Mesendoderm (in vitro differentiated cells): ENCODE data around the gene PSMG4.

Experiments used
- DNase-seq: peaks from one replicate; pipeline ENCODE4 v3.0.0; 2013
- H2AK5ac ChIP-seq: 2 replicates; pipeline ENCODE4 v1.6.1; 2013; ENCODE audit warnings: low read length, inconsistent platforms
- H2BK120ac ChIP-seq: 2 replicates; pipeline ENCODE4 v1.6.1; 2013; ENCODE audit warnings: low read depth, mild to moderate bottlenecking, low read length, moderate library complexity, mixed read lengths
- H2BK15ac ChIP-seq: replicated peaks from 2 replicates; pipeline ENCODE4 v1.6.1; 2013; ENCODE audit warnings: low read depth, mild to moderate bottlenecking, moderate library complexity
- H2BK5ac ChIP-seq: 2 replicates; pipeline ENCODE4 v1.6.1; 2013; ENCODE audit warnings: low read length, inconsistent platforms
- H3K18ac ChIP-seq: 2 replicates; pipeline ENCODE4 v1.6.1; 2013; ENCODE audit warnings: mild to moderate bottlenecking, low read length, mixed read lengths
- H3K23ac ChIP-seq: one replicate; pipeline ENCODE4 v1.6.1; 2013; ENCODE audit warnings: low read length
- H3K27ac ChIP-seq: 2 replicates; pipeline ENCODE4 v1.5.1; 2013; ENCODE audit warnings: low read depth, mild to moderate bottlenecking, inconsistent platforms, low read length, moderate library complexity
- H3K27me3 ChIP-seq: 2 replicates; pipeline ENCODE4 v1.6.1; 2013; ENCODE audit warnings: low read length, control low read depth, mild to moderate bottlenecking, inconsistent platforms; ENCODE audit not compliant: insufficient read depth, poor library complexity
- H3K36me3 ChIP-seq: 2 replicates; pipeline ENCODE4 v1.6.1; 2013; ENCODE audit warnings: low read length, inconsistent platforms; ENCODE audit not compliant: control insufficient read depth, insufficient read depth
- H3K4ac ChIP-seq: one replicate; pipeline ENCODE4 v1.6.1; 2013; ENCODE audit warnings: low read depth, mild to moderate bottlenecking, low read length, moderate library complexity
- H3K4me1 ChIP-seq: 2 replicates; pipeline ENCODE4 v1.6.1; 2013; ENCODE audit warnings: low read depth, low read length, inconsistent platforms; ENCODE audit not compliant: control insufficient read depth
- H3K4me2 ChIP-seq: 2 replicates; pipeline ENCODE4 v1.6.1; 2013; ENCODE audit warnings: low read length
- H3K4me3 ChIP-seq: 2 replicates; pipeline ENCODE4 v1.5.1; 2013; ENCODE audit warnings: mild to moderate bottlenecking, low read length
- H3K56ac ChIP-seq: one replicate; pipeline ENCODE4 v1.6.1; 2013; ENCODE audit warnings: low read length
- H3K79me1 ChIP-seq: 2 replicates; pipeline ENCODE4 v1.6.1; 2013; ENCODE audit warnings: low read length, inconsistent platforms
- H3K79me2 ChIP-seq: 2 replicates; pipeline ENCODE4 v1.6.1; 2013; ENCODE audit warnings: mild to moderate bottlenecking, low read length; ENCODE audit not compliant: control insufficient read depth, insufficient read depth
- H3K9ac ChIP-seq: 2 replicates; pipeline ENCODE4 v1.6.1; 2013; ENCODE audit warnings: low read length, inconsistent platforms
- H4K5ac ChIP-seq: one replicate; pipeline ENCODE4 v1.6.1; 2013; ENCODE audit warnings: low read length
- H4K8ac ChIP-seq: one replicate; pipeline ENCODE4 v1.6.1; 2013; ENCODE audit warnings: low read depth, mild to moderate bottlenecking, control low read depth, low read length, moderate library complexity
- whole genome bisulfite sequencing: extraction: QIAGEN DNeasy Blood & Tissue Kit; methylation state at CpG from one replicate; pipeline ENCODE4 v1.1.7; 2013; ENCODE audit warnings: low lambda C conversion rate, missing lambda C conversion rate; ENCODE audit not compliant: insufficient coverage; ENCODE audit errors: extremely low coverage; 5-methylcytosine and 5-hydroxymethylcytosine counted together

Gene PSMG4

DNA sequence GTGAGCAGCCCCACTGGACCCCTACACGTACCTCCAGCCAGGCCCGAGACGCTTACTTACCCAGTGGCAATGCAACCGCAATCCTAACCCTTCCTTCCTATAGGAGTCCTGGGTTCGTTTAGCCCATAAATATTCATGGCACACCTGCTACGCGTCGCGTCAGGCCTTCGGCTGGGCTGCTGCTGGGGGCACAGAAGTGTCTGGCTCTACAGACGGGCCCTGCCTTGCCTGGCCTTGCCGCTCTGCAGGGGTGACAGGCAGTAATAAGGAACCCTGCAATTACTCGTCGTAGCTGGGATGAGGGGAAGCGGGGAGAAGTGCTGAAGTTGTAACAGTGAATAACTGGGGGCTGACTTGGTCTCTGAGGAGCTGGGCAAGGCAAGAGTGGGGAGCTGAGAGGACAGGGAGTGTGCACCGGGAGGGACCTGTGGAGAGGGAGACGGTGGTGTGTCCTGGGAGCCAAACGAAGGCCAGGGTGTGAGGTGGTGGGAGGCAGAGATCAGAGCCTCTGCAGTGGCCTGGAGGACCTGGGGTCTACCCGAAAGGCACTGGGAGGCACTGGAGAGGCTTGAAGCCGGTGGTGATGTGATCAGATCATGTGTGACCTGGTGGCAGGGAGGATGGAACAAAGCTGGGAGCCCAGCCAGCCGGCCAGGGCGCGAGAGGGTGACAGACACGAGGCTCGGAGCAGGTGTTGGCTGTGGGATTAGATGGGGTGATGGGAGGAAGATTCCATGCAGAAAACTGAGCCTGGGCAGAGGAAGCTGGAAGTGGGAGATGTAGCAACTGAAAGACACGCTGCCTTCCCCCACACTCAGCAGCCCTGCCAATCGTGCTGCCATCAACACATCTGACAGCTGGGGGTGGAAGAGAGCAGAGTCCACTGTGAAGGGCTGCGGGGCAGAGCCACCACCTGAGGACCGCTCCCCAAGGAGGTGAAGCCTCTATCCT is 36.4 kb downstream of the PSMG4 start:
- no peaks in the 10 kb centered on the region for H3K36me3 ChIP-seq
- WGBS = no CpG with 5 or more reads among the region's 29 CpGs
- no peaks in the 10 kb centered on the region for H3K79me1 ChIP-seq
- H3K23ac ChIP-seq = no peak overlapping the region
- H2BK120ac ChIP-seq = no peak overlapping the region
- no peak overlapping the region for H4K8ac ChIP-seq
- peak; percentile 60 for DNase-seq
- H3K4me1 ChIP-seq = no peaks in the 10 kb centered on the region
- no peak overlapping the region for H2BK15ac ChIP-seq
- no peak overlapping the region for H3K4me3 ChIP-seq
- H3K4me2 ChIP-seq = no peak overlapping the region
- H4K5ac ChIP-seq = no peak overlapping the region
- no peak overlapping the region for H3K9ac ChIP-seq
- H3K56ac ChIP-seq = no peak overlapping the region
- no peaks in the 10 kb centered on the region for H3K79me2 ChIP-seq
- no peak overlapping the region for H2BK5ac ChIP-seq
- no peak overlapping the region for H2AK5ac ChIP-seq
- no peaks in the 10 kb centered on the region for H3K27me3 ChIP-seq
- H3K18ac ChIP-seq = no peak overlapping the region
- no peak overlapping the region for H3K4ac ChIP-seq
- no peak overlapping the region for H3K27ac ChIP-seq

GRCh38 chr6:3296078-3296477 is 37.3 kb downstream of the PSMG4 start:
- Histone ChIP-seq H3K56ac (no peak overlapping the region), H3K4me3 (no peak overlapping the region), H3K9ac (no peak overlapping the region), H3K79me1 (no peaks in the 10 kb centered on the region), H3K36me3 (no peaks in the 10 kb centered on the region), H2BK120ac (no peak overlapping the region), H3K18ac (no peak overlapping the region), H4K5ac (no peak overlapping the region), H3K4ac (no peak overlapping the region), H2AK5ac (no peak overlapping the region), H3K27me3 (no peaks in the 10 kb centered on the region), H2BK15ac (no peak overlapping the region), H3K79me2 (no peaks in the 10 kb centered on the region), H3K4me1 (no peaks in the 10 kb centered on the region), H4K8ac (no peak overlapping the region), H3K4me2 (no peak overlapping the region), H3K23ac (no peak overlapping the region), H3K27ac (no peak overlapping the region), H2BK5ac (no peak overlapping the region)
- no peak for DNase-seq
- WGBS = no CpG with 5 or more reads among the region's 10 CpGs

GRCh38 chr6:3296537-3296936 is 37.8 kb downstream of the PSMG4 start:
- Histone ChIP-seq H3K4me3 (no peak overlapping the region), H3K9ac (no peak overlapping the region), H3K27ac (no peak overlapping the region), H2BK5ac (no peak overlapping the region), H3K27me3 (no peaks in the 10 kb centered on the region), H3K36me3 (no peaks in the 10 kb centered on the region), H3K79me1 (no peaks in the 10 kb centered on the region), H3K56ac (no peak overlapping the region), H3K18ac (no peak overlapping the region), H3K4me2 (no peak overlapping the region), H2BK15ac (no peak overlapping the region), H4K5ac (no peak overlapping the region), H4K8ac (no peak overlapping the region), H2AK5ac (no peak overlapping the region), H2BK120ac (no peak overlapping the region), H3K79me2 (no peaks in the 10 kb centered on the region), H3K4ac (no peak overlapping the region), H3K23ac (no peak overlapping the region), H3K4me1 (no peaks in the 10 kb centered on the region)
- no peak for DNase-seq
- no CpG with 5 or more reads among the region's 11 CpGs for WGBS

- H4K5ac ChIP-seq = no peak overlapping the region
- H3K27ac ChIP-seq = no peak overlapping the region
- no peak overlapping the region for H4K8ac ChIP-seq
- H3K4me2 ChIP-seq = no peak overlapping the region
- H3K79me2 ChIP-seq = no peaks in the 10 kb centered on the region
- H3K27me3 ChIP-seq = no peaks in the 10 kb centered on the region
- no peak overlapping the region for H3K23ac ChIP-seq
- H3K9ac ChIP-seq = no peak overlapping the region
- DNase-seq = no peak
- H3K4ac ChIP-seq = no peak overlapping the region
- H3K36me3 ChIP-seq = no peaks in the 10 kb centered on the region
- no CpG with 5 or more reads among the region's 9 CpGs for WGBS
- no peak overlapping the region for H2BK5ac ChIP-seq
- H3K18ac ChIP-seq = no peak overlapping the region
- H3K4me3 ChIP-seq = no peak overlapping the region
- no peaks in the 10 kb centered on the region for H3K4me1 ChIP-seq
- H2BK120ac ChIP-seq = no peak overlapping the region
- H3K79me1 ChIP-seq = no peaks in the 10 kb centered on the region
- H3K56ac ChIP-seq = no peak overlapping the region
- no peak overlapping the region for H2BK15ac ChIP-seq
- H2AK5ac ChIP-seq = no peak overlapping the region
These were observed 38.3 kb downstream of the PSMG4 start for GRCh38 chr6:3297006-3297405.

- no peak overlapping the region for H4K5ac ChIP-seq
- no peaks in the 10 kb centered on the region for H3K4me1 ChIP-seq
- no peak overlapping the region for H3K27ac ChIP-seq
- DNase-seq = peak; percentile 46
- H2BK5ac ChIP-seq = no peak overlapping the region
- no peak overlapping the region for H2BK120ac ChIP-seq
- H3K9ac ChIP-seq = no peak overlapping the region
- H3K56ac ChIP-seq = no peak overlapping the region
- H3K18ac ChIP-seq = no peak overlapping the region
- WGBS = no CpG with 5 or more reads among the region's 11 CpGs
- no peaks in the 10 kb centered on the region for H3K36me3 ChIP-seq
- no peak overlapping the region for H3K4ac ChIP-seq
- H3K23ac ChIP-seq = no peak overlapping the region
- no peak overlapping the region for H2AK5ac ChIP-seq
- H3K4me2 ChIP-seq = no peak overlapping the region
- H2BK15ac ChIP-seq = no peak overlapping the region
- no peak overlapping the region for H3K4me3 ChIP-seq
- no peak overlapping the region for H4K8ac ChIP-seq
- H3K79me2 ChIP-seq = no peaks in the 10 kb centered on the region
- H3K79me1 ChIP-seq = no peaks in the 10 kb centered on the region
- H3K27me3 ChIP-seq = no peaks in the 10 kb centered on the region
These were observed 39.2 kb downstream of the PSMG4 start for GRCh38 chr6:3297909-3298308.

DNA sequence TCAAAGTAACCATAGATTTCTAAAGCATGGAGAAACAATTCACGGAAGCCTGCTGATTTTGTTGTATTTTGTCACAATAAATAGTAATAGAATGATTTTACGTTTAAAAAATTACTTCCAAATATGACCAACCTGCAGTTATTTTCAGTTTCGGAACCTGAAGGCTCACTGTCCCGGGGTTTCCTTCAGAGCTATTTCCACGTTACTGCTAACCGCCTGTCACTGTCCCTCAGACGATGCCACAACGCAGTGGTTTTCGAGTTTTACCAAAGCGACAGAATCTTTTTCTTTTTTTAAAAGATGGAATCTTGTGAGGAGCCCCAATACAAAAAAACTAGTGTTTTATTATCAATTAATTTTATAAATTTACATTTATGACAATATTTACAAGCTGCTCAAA is 40.5 kb downstream of the PSMG4 start:
- Histone ChIP-seq H3K79me1 (no peaks in the 10 kb centered on the region), H3K4ac (no peak overlapping the region), H3K56ac (no peak overlapping the region), H2BK15ac (no peak overlapping the region), H3K4me1 (no peaks in the 10 kb centered on the region), H3K27ac (no peak overlapping the region), H3K9ac (no peak overlapping the region), H2BK5ac (no peak overlapping the region), H3K79me2 (no peaks in the 10 kb centered on the region), H3K36me3 (no peaks in the 10 kb centered on the region), H3K4me2 (no peak overlapping the region), H4K8ac (no peak overlapping the region), H2AK5ac (no peak overlapping the region), H2BK120ac (no peak overlapping the region), H3K4me3 (no peak overlapping the region), H3K23ac (no peak overlapping the region), H4K5ac (no peak overlapping the region), H3K18ac (no peak overlapping the region), H3K27me3 (no peaks in the 10 kb centered on the region)
- DNase-seq = no peak
- no CpG with 5 or more reads among the region's 10 CpGs for WGBS
